IMR-90 (cell line): ENCODE data around the gene CELA1.

ENCODE experiments used
- CEBPB ChIP-seq: IDR thresholded peaks from 2 replicates; pipeline ENCODE4 v1.6.1; 2012; ENCODE audit warnings: low read depth, low read length, improper control_type of control experiment
- CTCF ChIP-seq: conservative IDR thresholded peaks from 2 replicates; pipeline ENCODE4 v1.5.1; 2012; ENCODE audit warnings: mild to moderate bottlenecking, low read depth, low read length, improper control_type of control experiment
- MAFK ChIP-seq: IDR thresholded peaks from 2 replicates; pipeline ENCODE4 v1.6.1; 2012; ENCODE audit warnings: low read depth, low read length, improper control_type of control experiment
- MAZ ChIP-seq: IDR thresholded peaks from 2 replicates; pipeline ENCODE4 v1.6.1; 2012; ENCODE audit warnings: low read depth, mild to moderate bottlenecking, low read length, improper control_type of control experiment, moderate library complexity, borderline replicate concordance
- POLR2A ChIP-seq: IDR thresholded peaks from 2 replicates; pipeline ENCODE4 v1.6.1; 2012; ENCODE audit warnings: mild to moderate bottlenecking, low read depth, low read length
- RAD21 ChIP-seq: IDR thresholded peaks from 2 replicates; pipeline ENCODE4 v1.6.1; 2012; ENCODE audit warnings: low read length, improper control_type of control experiment
- SMC3 ChIP-seq: fragments of 150-350 bp; IDR thresholded peaks from 2 replicates; pipeline ENCODE4 v1.6.1; 2016; ENCODE audit warnings: low read depth, mild to moderate bottlenecking, antibody characterized with exemption, low read length, moderate library complexity
- USF2 ChIP-seq: fragments of 150-350 bp; IDR thresholded peaks from 2 replicates; pipeline ENCODE4 v1.6.1; 2017; ENCODE audit warnings: mild to moderate bottlenecking, antibody characterized with exemption, low read length, low read depth

GRCh38 chr12:51321882-51322281 is 24.6 kb downstream of the CELA1 start:
- TF ChIP-seq MAZ (no peak), MAFK (no peak), USF2 (no peak), CTCF (no peak), POLR2A (no peak), CEBPB (no peak), RAD21 (no peak), SMC3 (no peak)
